ENCODE results near the gene MAN1B1. TPM values are rescaled to one million over a fixed set of nuclear protein-coding genes. Genes with fewer than 3 reads are reported as not detected.

Gene MAN1B1
- polyA plus RNA-seq (2012; ENCODE audit: low read depth, missing spikeins) = 20.4 TPM

GRCh38 chr9:137086531-137087408 is at the start of gene MAN1B1:
Gene MAN1B1, plus strand, starts transcription at chr9:137086985. Its CDS starts 15 bp downstream, at chr9:137087000.
- TF ChIP-seq TAF1 (IDR thresholded peaks at IDR 0.05; ENCODE audit: low read depth, low read length) (peak; percentile 83), POU2F2 (IDR thresholded peaks at IDR 0.05; ENCODE audit: low read depth, low read length) (peak; percentile 50; the same call in 1 of the 2 replicates), POLR2A (IDR thresholded peaks at IDR 0.05; ENCODE audit: low read depth, low read length) (peak; percentile 75), SPI1 (IDR thresholded peaks at IDR 0.05; ENCODE audit: low read depth, low read length) (peak; percentile 86), POLR2AphosphoS5 (IDR thresholded peaks at IDR 0.05; ENCODE audit: low read depth, low read length) (peak; percentile 55; the same call in 1 of the 2 replicates), PAX5 (IDR thresholded peaks at IDR 0.05; ENCODE audit: insufficient read depth, low read length, severe bottlenecking) (no peak)
- peak; percentile 100 for FAIRE-seq
- peak; percentile 99 for DNase-seq (ENCODE audit: insufficient read length, low spot score)

- FAIRE-seq (no peak), DNase-seq (ENCODE audit: insufficient read length, low spot score) (no peak)
- no peak for TF ChIP-seq SPI1 (IDR thresholded peaks at IDR 0.05; ENCODE audit: low read depth, low read length)
- no peak for TF ChIP-seq PAX5 (IDR thresholded peaks at IDR 0.05; ENCODE audit: insufficient read depth, low read length, severe bottlenecking)
- TF ChIP-seq POLR2A (IDR thresholded peaks at IDR 0.05; ENCODE audit: low read depth, low read length) = no peak
- no peak for TF ChIP-seq POLR2AphosphoS5 (IDR thresholded peaks at IDR 0.05; ENCODE audit: low read depth, low read length)
- no peak for TF ChIP-seq POU2F2 (IDR thresholded peaks at IDR 0.05; ENCODE audit: low read depth, low read length)
Measured at GRCh38 chr9:137037035-137037434, 49.8 kb upstream of the MAN1B1 start.

- no peak for TF ChIP-seq POLR2AphosphoS5 (IDR thresholded peaks at IDR 0.05; ENCODE audit: low read depth, low read length)
- DNase-seq (ENCODE audit: insufficient read length, low spot score) (no peak), FAIRE-seq (no peak)
Measured at GRCh38 chr9:137037483-137037882, 49.3 kb upstream of the MAN1B1 start.

GRCh38 chr9:137038916-137039315 is 47.9 kb upstream of the MAN1B1 start:
- TF ChIP-seq POU2F2 (IDR thresholded peaks at IDR 0.05; ENCODE audit: low read depth, low read length) = no peak
- no peak for TF ChIP-seq POLR2A (IDR thresholded peaks at IDR 0.05; ENCODE audit: low read depth, low read length)
- TF ChIP-seq TAF1 (IDR thresholded peaks at IDR 0.05; ENCODE audit: low read depth, low read length) = no peak
- no peak for TF ChIP-seq SPI1 (IDR thresholded peaks at IDR 0.05; ENCODE audit: low read depth, low read length)
- DNase-seq (ENCODE audit: insufficient read length, low spot score) (no peak), FAIRE-seq (no peak)

- FAIRE-seq (no peak), DNase-seq (ENCODE audit: insufficient read length, low spot score) (no peak)
- no peak for TF ChIP-seq POU2F2 (IDR thresholded peaks at IDR 0.05; ENCODE audit: low read depth, low read length)
- TF ChIP-seq SPI1 (IDR thresholded peaks at IDR 0.05; ENCODE audit: low read depth, low read length) = no peak
- no peak for TF ChIP-seq POLR2A (IDR thresholded peaks at IDR 0.05; ENCODE audit: low read depth, low read length)
- no peak for TF ChIP-seq TAF1 (IDR thresholded peaks at IDR 0.05; ENCODE audit: low read depth, low read length)
- TF ChIP-seq POLR2AphosphoS5 (IDR thresholded peaks at IDR 0.05; ENCODE audit: low read depth, low read length) = no peak
- TF ChIP-seq PAX5 (IDR thresholded peaks at IDR 0.05; ENCODE audit: insufficient read depth, low read length, severe bottlenecking) = no peak
Measured at GRCh38 chr9:137039611-137040366, 47.0 kb upstream of the MAN1B1 start.

GRCh38 chr9:137040568-137040967 is 46.2 kb upstream of the MAN1B1 start:
- FAIRE-seq (no peak), DNase-seq (ENCODE audit: insufficient read length, low spot score) (no peak)
- TF ChIP-seq POLR2A (IDR thresholded peaks at IDR 0.05; ENCODE audit: low read depth, low read length) (no peak), SPI1 (IDR thresholded peaks at IDR 0.05; ENCODE audit: low read depth, low read length) (no peak), TAF1 (IDR thresholded peaks at IDR 0.05; ENCODE audit: low read depth, low read length) (no peak), POU2F2 (IDR thresholded peaks at IDR 0.05; ENCODE audit: low read depth, low read length) (no peak), POLR2AphosphoS5 (IDR thresholded peaks at IDR 0.05; ENCODE audit: low read depth, low read length) (no peak), PAX5 (IDR thresholded peaks at IDR 0.05; ENCODE audit: insufficient read depth, low read length, severe bottlenecking) (no peak)

GRCh38 chr9:137041124-137041523 is 45.7 kb upstream of the MAN1B1 start:
- TF ChIP-seq POU2F2 (IDR thresholded peaks at IDR 0.05; ENCODE audit: low read depth, low read length) = no peak
- FAIRE-seq = no peak
- DNase-seq (ENCODE audit: insufficient read length, low spot score) = no peak

- DNase-seq (ENCODE audit: insufficient read length, low spot score) = no peak
- no peak for FAIRE-seq
- no peak for TF ChIP-seq PAX5 (IDR thresholded peaks at IDR 0.05; ENCODE audit: insufficient read depth, low read length, severe bottlenecking)
- no peak for TF ChIP-seq POLR2A (IDR thresholded peaks at IDR 0.05; ENCODE audit: low read depth, low read length)
- no peak for TF ChIP-seq POU2F2 (IDR thresholded peaks at IDR 0.05; ENCODE audit: low read depth, low read length)
- no peak for TF ChIP-seq SPI1 (IDR thresholded peaks at IDR 0.05; ENCODE audit: low read depth, low read length)
- no peak for TF ChIP-seq TAF1 (IDR thresholded peaks at IDR 0.05; ENCODE audit: low read depth, low read length)
- no peak for TF ChIP-seq POLR2AphosphoS5 (IDR thresholded peaks at IDR 0.05; ENCODE audit: low read depth, low read length)
Measured at GRCh38 chr9:137042751-137043727, 43.7 kb upstream of the MAN1B1 start.

- DNase-seq (ENCODE audit: insufficient read length, low spot score) = no peak
- FAIRE-seq = no peak
- TF ChIP-seq TAF1 (IDR thresholded peaks at IDR 0.05; ENCODE audit: low read depth, low read length) = no peak
Measured at GRCh38 chr9:137044037-137044436, 42.7 kb upstream of the MAN1B1 start.

All from GM12891 (cell line).